ENCODE data around the gene RAD51B.

DNA sequence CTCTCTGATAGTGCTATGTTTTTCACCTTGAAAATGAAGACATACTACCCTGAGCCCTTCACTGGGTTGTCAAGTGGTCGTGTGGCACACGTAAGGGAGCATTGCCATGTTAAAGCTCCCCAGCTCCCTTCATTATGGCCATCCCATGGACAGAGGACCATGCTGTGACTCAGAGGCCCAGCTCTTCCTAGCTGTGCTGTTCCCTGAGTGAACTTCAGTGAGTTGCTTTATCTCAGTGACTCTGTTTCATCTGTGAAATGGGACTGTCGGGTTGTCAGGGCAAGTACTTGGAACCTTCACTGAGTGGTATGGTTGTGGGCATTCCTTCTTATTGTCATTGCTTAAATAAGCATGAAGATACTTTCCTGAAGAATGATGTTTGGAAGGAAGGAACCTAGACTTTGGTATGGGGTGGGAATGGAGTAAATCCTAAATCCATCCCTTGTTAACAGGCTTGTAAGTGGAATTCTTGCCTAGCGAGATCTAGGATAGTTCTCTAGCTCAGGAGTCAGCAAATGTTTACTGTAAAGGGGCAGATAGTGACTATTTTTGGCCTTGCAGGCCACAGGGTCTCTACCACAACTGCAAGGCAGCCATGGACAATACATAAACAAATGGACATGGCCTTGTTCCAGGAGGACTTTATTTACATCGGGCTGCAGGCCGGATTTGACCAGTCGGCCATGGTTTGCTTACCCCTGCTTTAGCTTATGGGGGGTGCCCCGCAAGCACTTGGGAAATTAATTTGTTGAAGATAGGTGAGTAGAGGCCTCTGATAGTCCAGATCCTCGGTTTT is 689.8 kb downstream of the RAD51B start:
- TF ChIP-seq EZH2 (IDR thresholded peaks at IDR 0.05; ENCODE audit: low read length, missing control alignments) (no peak), CTCF (conservative IDR thresholded peaks at IDR 0.05 in 1 of 2, IDR thresholded peaks at IDR 0.05 in 1 of 2; ENCODE audit: low read depth in 1 of 2, low read length in 2 of 2) (no peak)
